ENCODE data around the gene PRDM16. TPM values are rescaled to one million over a fixed set of nuclear protein-coding genes. Genes with fewer than 3 reads are reported as not detected.

The PRDM16 gene
- total and polyA plus RNA-seq, 8 donors: 9.6 to 18.0 (median 14.7) TPM

DNA sequence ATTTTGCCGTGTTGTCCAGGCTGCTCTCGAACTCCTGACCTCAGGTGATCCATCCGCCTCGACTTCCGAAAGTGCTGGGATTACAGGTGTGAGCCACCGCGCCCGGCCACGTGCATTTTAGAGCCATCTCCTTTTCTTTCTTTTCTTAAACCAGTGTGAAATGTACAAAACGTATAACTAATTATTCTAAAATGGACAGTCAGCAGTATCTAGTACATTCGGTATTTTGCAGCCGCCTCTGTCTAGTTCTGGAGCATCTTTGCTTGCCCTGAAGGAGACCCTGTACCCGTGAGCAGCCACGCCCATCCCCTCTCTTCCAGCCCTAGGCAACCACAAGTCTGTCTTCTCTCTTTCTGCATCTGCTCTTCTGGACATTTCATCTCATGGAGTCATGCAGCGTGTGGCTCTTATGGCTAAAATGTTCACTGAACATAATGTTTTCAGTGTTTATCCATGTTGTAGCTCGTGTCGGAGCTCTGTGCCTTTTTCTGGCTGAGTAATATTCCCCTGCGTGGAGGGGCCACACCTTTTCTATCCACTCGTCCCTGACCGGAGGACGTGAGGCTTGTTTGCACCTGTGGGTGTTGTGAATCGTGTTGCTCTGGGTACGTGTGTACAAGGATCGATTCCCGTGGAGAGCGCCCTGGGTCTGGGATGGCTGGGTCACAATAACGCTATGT is 198.0 kb downstream of the PRDM16 start:
- H3K36me3 ChIP-seq: no peaks in the 10 kb centered on the region
- no peaks in the 10 kb centered on the region for H3K9me3 ChIP-seq
- H3K4me3 ChIP-seq: no peak overlapping the region
- intact Hi-C loops (cut with DNase I): no loop called here
- TF ChIP-seq, protein P1, sequence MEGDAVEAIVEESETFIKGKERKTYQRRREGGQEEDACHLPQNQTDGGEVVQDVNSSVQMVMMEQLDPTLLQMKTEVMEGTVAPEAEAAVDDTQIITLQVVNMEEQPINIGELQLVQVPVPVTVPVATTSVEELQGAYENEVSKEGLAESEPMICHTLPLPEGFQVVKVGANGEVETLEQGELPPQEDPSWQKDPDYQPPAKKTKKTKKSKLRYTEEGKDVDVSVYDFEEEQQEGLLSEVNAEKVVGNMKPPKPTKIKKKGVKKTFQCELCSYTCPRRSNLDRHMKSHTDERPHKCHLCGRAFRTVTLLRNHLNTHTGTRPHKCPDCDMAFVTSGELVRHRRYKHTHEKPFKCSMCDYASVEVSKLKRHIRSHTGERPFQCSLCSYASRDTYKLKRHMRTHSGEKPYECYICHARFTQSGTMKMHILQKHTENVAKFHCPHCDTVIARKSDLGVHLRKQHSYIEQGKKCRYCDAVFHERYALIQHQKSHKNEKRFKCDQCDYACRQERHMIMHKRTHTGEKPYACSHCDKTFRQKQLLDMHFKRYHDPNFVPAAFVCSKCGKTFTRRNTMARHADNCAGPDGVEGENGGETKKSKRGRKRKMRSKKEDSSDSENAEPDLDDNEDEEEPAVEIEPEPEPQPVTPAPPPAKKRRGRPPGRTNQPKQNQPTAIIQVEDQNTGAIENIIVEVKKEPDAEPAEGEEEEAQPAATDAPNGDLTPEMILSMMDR (IDR thresholded peaks at IDR 0.05): no peak
- H3K4me1 ChIP-seq: no peaks in the 10 kb centered on the region
- no peak overlapping the region for H3K27ac ChIP-seq
- DNase-seq (peak in 1 of 4 donors; percentile 25), ATAC-seq (no peak)
- peaks cover 0 to 57% of the 10 kb centered on the region in 2 donors for H3K27me3 ChIP-seq

DNA sequence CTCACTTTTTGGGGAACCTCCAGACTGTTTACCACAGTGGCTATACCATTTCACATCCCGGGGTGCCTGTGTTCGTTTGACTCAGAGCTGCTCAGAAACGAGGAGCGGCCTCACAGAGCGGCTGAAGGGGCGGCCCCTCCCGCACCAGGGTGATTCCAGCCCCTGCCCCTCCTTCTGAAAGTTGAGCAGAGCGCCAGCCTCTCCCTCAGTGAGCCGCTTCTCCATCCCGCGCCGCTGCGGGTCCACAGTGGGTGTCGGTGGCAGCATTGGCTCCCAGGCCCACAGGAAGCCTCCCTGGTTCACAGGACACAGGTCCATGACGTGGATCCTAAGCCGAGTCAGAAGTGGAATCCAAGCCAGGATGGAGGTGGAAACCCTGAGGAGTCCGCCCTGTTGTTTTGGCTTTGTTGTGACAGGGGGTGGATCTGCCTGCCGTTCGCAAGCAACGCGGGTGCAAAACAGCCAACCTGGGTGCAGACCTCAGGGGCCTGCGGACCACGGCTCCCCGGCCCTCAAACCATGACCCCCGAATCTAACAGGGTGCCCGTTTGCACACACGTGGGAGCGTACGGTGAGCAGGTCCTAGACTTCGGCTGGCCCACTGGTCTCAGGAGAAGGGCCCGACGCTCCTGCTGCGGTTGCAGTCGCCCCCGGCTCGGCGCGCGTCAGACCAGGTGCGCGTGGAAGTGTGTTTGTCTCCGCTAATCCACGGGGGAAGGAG is 198.7 kb downstream of the PRDM16 start:
- no peak overlapping the region for H3K4me3 ChIP-seq
- peaks cover 0 to 50% of the 10 kb centered on the region in 2 donors for H3K27me3 ChIP-seq
- no peaks in the 10 kb centered on the region for H3K4me1 ChIP-seq
- H3K36me3 ChIP-seq: no peaks in the 10 kb centered on the region
- H3K27ac ChIP-seq: no peak overlapping the region
- peak in 1 of 4 donors; percentile 62 for DNase-seq
- TF ChIP-seq, protein P1 (IDR thresholded peaks at IDR 0.05): no peak
- intact Hi-C loops (cut with DNase I): no loop called here
- ATAC-seq: no peak
- H3K9me3 ChIP-seq: no peaks in the 10 kb centered on the region

DNA sequence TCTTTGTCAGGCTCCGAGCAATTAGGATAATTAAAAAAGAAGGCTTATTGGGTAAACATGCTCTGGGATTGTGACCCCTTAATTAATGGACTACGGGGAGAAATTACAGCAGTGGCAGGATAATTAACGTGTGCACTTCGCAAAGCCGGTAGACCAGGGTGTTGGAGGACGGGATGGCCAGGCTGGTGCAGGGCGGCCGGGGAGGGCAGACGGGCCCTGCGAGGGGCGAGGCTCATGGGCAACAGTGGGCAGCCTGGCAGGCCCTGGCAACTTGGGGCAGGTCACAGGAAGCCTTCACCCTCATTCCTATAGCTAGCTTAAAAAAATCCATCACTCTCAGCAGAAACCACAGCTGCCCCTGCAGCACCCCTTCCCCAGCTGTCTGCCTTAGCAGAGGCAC is 199.3 kb downstream of the PRDM16 start:
- H3K27ac ChIP-seq: no peak overlapping the region
- no peaks in the 10 kb centered on the region for H3K4me1 ChIP-seq
- DNase-seq (peak in 1 of 4 donors; percentile 43), ATAC-seq (no peak)
- no peaks in the 10 kb centered on the region for H3K9me3 ChIP-seq
- H3K36me3 ChIP-seq: no peaks in the 10 kb centered on the region
- intact Hi-C loops (cut with DNase I): no loop called here
- H3K4me3 ChIP-seq: no peak overlapping the region
- TF ChIP-seq, protein P1 (IDR thresholded peaks at IDR 0.05): no peak
- peaks cover 0 to 44% of the 10 kb centered on the region in 2 donors for H3K27me3 ChIP-seq

DNA sequence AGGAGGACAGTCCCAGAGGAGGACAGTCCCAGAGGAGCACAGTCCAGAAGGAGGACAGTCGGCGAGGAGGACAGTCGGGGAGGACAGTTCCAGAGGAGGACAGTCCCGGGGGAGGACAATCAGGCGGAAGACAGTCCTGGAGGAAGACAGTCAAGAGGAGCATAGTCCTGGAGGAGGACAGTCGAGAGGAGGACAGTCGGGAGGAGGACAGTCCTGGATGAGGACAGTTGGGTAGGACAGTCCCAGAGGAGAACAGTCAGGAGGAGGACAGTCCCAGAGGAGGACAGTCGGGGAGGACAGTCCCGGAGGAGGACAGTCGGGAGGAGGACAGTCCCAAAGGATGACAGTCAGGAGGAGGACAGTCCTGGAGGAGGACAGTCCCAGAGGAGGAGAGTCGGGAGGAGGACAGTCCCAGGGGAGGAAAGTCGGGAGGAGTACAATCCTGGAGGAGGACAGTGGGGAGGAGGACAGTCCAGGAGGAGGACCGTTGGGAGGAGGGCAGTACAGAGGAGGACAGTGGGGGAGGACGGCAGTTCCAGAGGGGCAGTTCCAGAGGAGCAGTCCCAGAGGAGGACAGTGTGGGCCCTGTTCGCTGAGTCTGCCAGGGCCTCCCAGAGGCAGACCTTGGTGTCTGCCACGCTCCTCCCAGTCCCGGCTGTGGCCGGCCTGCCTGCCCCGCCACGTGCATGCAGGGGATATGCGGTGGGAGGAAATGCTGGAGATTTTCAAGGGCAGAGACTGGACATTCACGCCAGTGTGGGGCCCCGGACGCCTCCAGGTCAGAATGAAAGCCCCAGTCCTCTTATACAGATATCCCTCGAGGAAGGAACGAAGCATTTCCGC is 201.6 kb downstream of the PRDM16 start:
- Histone ChIP-seq H3K4me1 (no peaks in the 10 kb centered on the region), H3K27ac (no peak overlapping the region), H3K27me3 (peaks cover 0 to 24% of the 10 kb centered on the region in 2 donors), H3K36me3 (no peaks in the 10 kb centered on the region), H3K4me3 (no peak overlapping the region), H3K9me3 (no peaks in the 10 kb centered on the region)
- ATAC-seq: peak; percentile 12
- peak in 1 of 4 donors; percentile 65 for DNase-seq
- intact Hi-C loops (cut with DNase I): no loop called here
- TF ChIP-seq, protein P1 (IDR thresholded peaks at IDR 0.05): no peak

Data from left lung (tissue), 10 donors.